H9 (cell line): ENCODE measurements around the gene OR14A2. TPM values are rescaled to one million over a fixed set of nuclear protein-coding genes. Genes with fewer than 3 reads are reported as not detected.
"Not testable (repeated sequence)": the region's sequence is repeated elsewhere in the genome, so short reads cannot be mapped to it uniquely, and the experiment has no call there.

ENCODE experiments used
- DNase-seq: peaks from one replicate; pipeline ENCODE4 v3.0.0-alpha.2; 2017
- H2AFZ ChIP-seq: one replicate; pipeline ENCODE4 v1.6.1; 2013; ENCODE audit warnings: mild to moderate bottlenecking, low read length, control low read depth, moderate library complexity
- H2AK5ac ChIP-seq: 2 replicates; pipeline ENCODE4 v1.6.1; 2013; ENCODE audit warnings: low read length, control low read depth, mixed read lengths; ENCODE audit not compliant: insufficient read length
- H2BK120ac ChIP-seq: one replicate; pipeline ENCODE4 v1.6.1; 2013; ENCODE audit warnings: low read depth, mild to moderate bottlenecking, low read length, control low read depth, inconsistent platforms; ENCODE audit not compliant: poor library complexity, severe bottlenecking
- H2BK12ac ChIP-seq: 2 replicates; pipeline ENCODE4 v1.6.1; 2013; ENCODE audit warnings: low read length, control low read depth, mixed read lengths, low read depth; ENCODE audit not compliant: insufficient read length
- H2BK15ac ChIP-seq: 2 replicates; pipeline ENCODE4 v1.6.1; 2013; ENCODE audit warnings: low read depth, low read length, control low read depth
- H2BK20ac ChIP-seq: one replicate; pipeline ENCODE4 v1.6.1; 2013; ENCODE audit warnings: low read depth, mild to moderate bottlenecking, low read length, control low read depth, inconsistent platforms; ENCODE audit not compliant: poor library complexity, severe bottlenecking
- H2BK5ac ChIP-seq: 2 replicates; pipeline ENCODE4 v1.6.1; 2013; ENCODE audit warnings: low read length, control low read depth, mixed read lengths; ENCODE audit not compliant: insufficient read length
- H3K14ac ChIP-seq: 2 replicates; pipeline ENCODE4 v1.6.1; 2013; ENCODE audit warnings: low read length, control low read depth; ENCODE audit not compliant: insufficient read depth
- H3K18ac ChIP-seq: 2 replicates; pipeline ENCODE4 v1.6.1; 2013; ENCODE audit warnings: low read depth, mild to moderate bottlenecking, mixed read lengths, low read length, control low read depth; ENCODE audit not compliant: insufficient read length
- H3K23ac ChIP-seq: 2 replicates; pipeline ENCODE4 v1.6.1; 2013; ENCODE audit warnings: low read length, control low read depth, mixed read lengths, low read depth; ENCODE audit not compliant: insufficient read length
- H3K23me2 ChIP-seq: 2 replicates; pipeline ENCODE4 v1.6.1; 2013; ENCODE audit warnings: low read depth, mild to moderate bottlenecking, mixed read lengths, low read length, control low read depth; ENCODE audit not compliant: insufficient read length, poor library complexity, severe bottlenecking
- H3K27ac ChIP-seq: 2 replicates; pipeline ENCODE4 v1.5.1; 2013; ENCODE audit warnings: low read length, control low read depth, mixed read lengths, low read depth; ENCODE audit not compliant: insufficient read length
- H3K27me3 ChIP-seq: 2 replicates; pipeline ENCODE4 v1.6.1; 2013; ENCODE audit warnings: low read length, control low read depth, inconsistent platforms; ENCODE audit not compliant: insufficient read depth
- H3K4ac ChIP-seq: 2 replicates; pipeline ENCODE4 v1.6.1; 2013; ENCODE audit warnings: low read depth, mild to moderate bottlenecking, control low read depth, inconsistent platforms, low read length, moderate library complexity
- H3K4me1 ChIP-seq: 2 replicates; pipeline ENCODE4 v1.6.1; 2013; ENCODE audit warnings: low read length, control low read depth, inconsistent platforms; ENCODE audit not compliant: insufficient read depth
- H3K4me2 ChIP-seq: 2 replicates; pipeline ENCODE4 v1.6.1; 2013; ENCODE audit warnings: low read length, control low read depth, mixed read lengths; ENCODE audit not compliant: insufficient read length, insufficient read depth
- H3K56ac ChIP-seq: 2 replicates; pipeline ENCODE4 v1.6.1; 2013; ENCODE audit warnings: low read depth, mild to moderate bottlenecking, mixed read lengths, low read length, control low read depth; ENCODE audit not compliant: insufficient read length
- H3K79me1 ChIP-seq: 2 replicates; pipeline ENCODE4 v1.6.1; 2013; ENCODE audit warnings: low read depth, mild to moderate bottlenecking, moderate library complexity, low read length, control low read depth, inconsistent platforms; ENCODE audit not compliant: insufficient read depth, poor library complexity, severe bottlenecking
- H3K79me2 ChIP-seq: 2 replicates; pipeline ENCODE4 v1.6.1; 2013; ENCODE audit warnings: low read length, control low read depth, inconsistent platforms; ENCODE audit not compliant: insufficient read depth
- H3K9ac ChIP-seq: 2 replicates; pipeline ENCODE4 v1.6.1; 2013; ENCODE audit warnings: low read length, control low read depth, mixed read lengths; ENCODE audit not compliant: insufficient read length; ENCODE audit errors: extremely low read depth
- H3K9me3 ChIP-seq: one replicate; pipeline ENCODE4 v1.6.1; 2013; ENCODE audit warnings: low read depth, low read length, inconsistent platforms; ENCODE audit not compliant: control insufficient read depth
- H3T11ph ChIP-seq: one replicate; pipeline ENCODE4 v1.6.1; 2013; ENCODE audit warnings: mild to moderate bottlenecking, low read length, control low read depth, inconsistent platforms
- H4K20me1 ChIP-seq: one replicate; pipeline ENCODE4 v1.6.1; 2013; ENCODE audit not compliant: control insufficient read depth, insufficient read length, insufficient read depth
- H4K5ac ChIP-seq: 2 replicates; pipeline ENCODE4 v1.6.1; 2013; ENCODE audit warnings: low read depth, mild to moderate bottlenecking, mixed read lengths, low read length, control low read depth; ENCODE audit not compliant: insufficient read length
- H4K8ac ChIP-seq: replicated peaks from 2 replicates; pipeline ENCODE4 v1.6.1; 2013; ENCODE audit warnings: low read length, control low read depth, mixed read lengths, low read depth; ENCODE audit not compliant: insufficient read length
- H4K91ac ChIP-seq: 2 replicates; pipeline ENCODE4 v1.6.1; 2013; ENCODE audit warnings: low read depth, mild to moderate bottlenecking, moderate library complexity, mixed read lengths, low read length, control low read depth; ENCODE audit not compliant: insufficient read length
- H3K27ac Mint-ChIP-seq, 3 experiments: 2 replicates in 2 of 3; 3 replicates in 1 of 3; pipeline ENCODE4 v1.8.0; 2020 to 2021; ENCODE audit warnings: mixed read lengths in 3 of 3, mild to moderate bottlenecking in 1 of 3, moderate library complexity in 1 of 3
- H3K27me3 Mint-ChIP-seq: 2 replicates; pipeline ENCODE4 v1.8.0; 2021; ENCODE audit warnings: low read depth, mild to moderate bottlenecking, moderate library complexity, mixed read lengths
- H3K36me3 Mint-ChIP-seq, 3 experiments: 2 replicates in 2 of 3; 3 replicates in 1 of 3; pipeline ENCODE4 v1.8.0; 2020 to 2021; ENCODE audit warnings: low read depth in 3 of 3, mixed read lengths in 3 of 3; ENCODE audit not compliant: insufficient read depth in 1 of 3
- H3K4me1 Mint-ChIP-seq, 2 experiments: 2 replicates each; pipeline ENCODE4 v1.8.0; 2020; ENCODE audit warnings: mixed read lengths in 2 of 2
- H3K4me3 Mint-ChIP-seq, 2 experiments: 2 replicates in 1 of 2; 3 replicates in 1 of 2; pipeline ENCODE4 v1.8.0; 2020 to 2021; ENCODE audit warnings: mild to moderate bottlenecking in 2 of 2, mixed read lengths in 2 of 2, moderate library complexity in 1 of 2
- H3K9me3 Mint-ChIP-seq, 2 experiments: 2 replicates in 1 of 2; 3 replicates in 1 of 2; pipeline ENCODE4 v1.8.0; 2020; ENCODE audit warnings: mild to moderate bottlenecking in 2 of 2, mixed read lengths in 2 of 2, moderate library complexity in 1 of 2
- CTCF ChIP-seq: fragments of 200-600 bp; sonication (generic); conservative IDR thresholded peaks from 3 replicates; pipeline ENCODE4 v1.8.0; 2021; ENCODE audit warnings: antibody characterized with exemption, mild to moderate bottlenecking
- WGBS: extraction: QIAGEN DNeasy Blood & Tissue Kit; methylation state at CpG from one replicate; pipeline ENCODE4 v1.1.7; 2013; ENCODE audit warnings: missing lambda C conversion rate, low lambda C conversion rate, mixed read lengths; ENCODE audit not compliant: insufficient read length; ENCODE audit errors: extremely low coverage; 5-methylcytosine and 5-hydroxymethylcytosine counted together
- total RNA-seq: library from RNA; stranded (reverse); gene quantifications from 2 replicates; pipeline ENCODE4 v1.2.1, GENCODE V29; 2021

Gene OR14A2
- total RNA-seq, 1 experiment from 2014 or later, result not detected

DNA sequence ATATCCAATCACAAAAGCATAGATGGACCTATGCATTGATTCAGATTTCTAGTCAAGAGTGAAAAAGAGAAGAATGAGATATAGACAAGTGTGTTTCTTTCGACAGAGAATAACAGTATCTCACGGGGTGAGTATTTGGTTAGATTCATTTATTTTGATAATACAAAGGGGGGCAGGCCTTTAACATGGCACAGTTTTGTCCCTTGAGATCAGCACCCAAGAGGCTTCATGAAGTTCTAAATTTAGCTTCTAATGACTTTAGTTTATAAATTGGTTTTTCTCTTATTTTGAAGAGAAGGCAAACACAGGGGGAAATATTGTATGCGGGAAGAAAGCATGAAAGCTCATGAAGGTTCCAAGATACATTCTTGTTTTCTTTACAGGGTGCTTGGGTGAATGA lies 12.5 kb upstream of the OR14A2 start, which contains the start of gene OR1C1:
OR1C1 (minus strand) TSS at position 101 of the 400 bp plus-strand sequence. CDS start 2,150 bp downstream, outside the sequence.
- Mint-ChIP-seq H3K36me3 (no peaks in the 10 kb centered on the region; a peak in 1 of 7 replicates), H3K4me3 (no peak within 1 kb of the TSS), H3K27ac (no peak within 1 kb of the TSS), H3K4me1 (no peaks in the 10 kb centered on the region), H3K9me3 (peaks cover 34 to 51% of the 10 kb centered on the region in 2 experiments), H3K27me3 (no peaks in the 10 kb centered on the region)
- Histone ChIP-seq H3K4me1 (no peaks in the 10 kb centered on the region), H4K91ac (no peak within 1 kb of the TSS), H3K4me2 (no peak within 1 kb of the TSS), H2BK12ac (no peak within 1 kb of the TSS), H4K20me1 (no peaks in the 10 kb centered on the region), H3T11ph (no peak within 1 kb of the TSS), H3K9ac (no peak within 1 kb of the TSS), H4K8ac (no peak within 1 kb of the TSS), H3K23ac (no peak within 1 kb of the TSS), H3K18ac (no peak within 1 kb of the TSS), H3K79me2 (no peaks in the 10 kb centered on the region), H4K5ac (no peak within 1 kb of the TSS), H3K4ac (no peak within 1 kb of the TSS), H3K27ac (no peak within 1 kb of the TSS), H3K14ac (no peak within 1 kb of the TSS), H3K56ac (no peak within 1 kb of the TSS), H2BK15ac (no peak within 1 kb of the TSS), H3K9me3 (peaks cover 11% of the 10 kb centered on the region), H3K23me2 (no peaks in the 10 kb centered on the region), H2BK5ac (no peak within 1 kb of the TSS), H2BK20ac (no peak within 1 kb of the TSS), H2AFZ (no peak within 1 kb of the TSS), H3K27me3 (no peaks in the 10 kb centered on the region), H2AK5ac (no peak within 1 kb of the TSS), H3K79me1 (no peaks in the 10 kb centered on the region), H2BK120ac (no peak within 1 kb of the TSS)
- no peak for DNase-seq
- no peak for TF ChIP-seq CTCF
- WGBS, result no CpG with 5 or more reads among the region's 3 CpGs

DNA sequence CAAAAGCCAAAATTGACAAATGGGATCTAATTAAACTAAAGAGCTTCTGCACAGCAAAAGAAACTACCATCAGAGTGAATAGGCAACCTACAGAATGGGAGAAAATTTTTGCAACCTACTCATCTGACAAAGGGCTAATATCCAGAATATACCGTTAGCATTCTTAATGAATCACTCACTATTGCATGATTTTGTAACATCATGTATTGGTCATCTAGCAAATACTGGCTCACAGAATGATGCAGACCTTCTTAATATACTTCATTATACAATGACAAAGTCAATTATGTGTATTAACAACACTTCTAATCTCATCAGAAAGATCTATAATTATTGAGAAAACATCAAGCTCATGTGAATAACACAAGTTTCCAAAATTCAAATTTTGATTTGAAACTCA lies 6.4 kb upstream of the OR14A2 start:
- H2BK12ac ChIP-seq, H2BK15ac ChIP-seq, H2AFZ ChIP-seq, H3K14ac ChIP-seq, H3K27ac ChIP-seq, H2BK120ac ChIP-seq, H3T11ph ChIP-seq, H4K20me1 ChIP-seq, H2BK5ac ChIP-seq, H4K8ac ChIP-seq, H3K4me2 ChIP-seq, H3K79me1 ChIP-seq, H3K23me2 ChIP-seq, H2AK5ac ChIP-seq, H3K79me2 ChIP-seq, H4K91ac ChIP-seq, H3K4me3 Mint-ChIP-seq, H4K5ac ChIP-seq, H3K23ac ChIP-seq, H3K4ac ChIP-seq, H3K27me3 ChIP-seq, H2BK20ac ChIP-seq, H3K27ac Mint-ChIP-seq, H3K27me3 Mint-ChIP-seq, H3K4me1 Mint-ChIP-seq, H3K9ac ChIP-seq, H3K56ac ChIP-seq, H3K18ac ChIP-seq, H3K36me3 Mint-ChIP-seq, H3K4me1 ChIP-seq, DNase-seq: not testable (repeated sequence)
- H3K9me3 ChIP-seq, result peaks cover 20% of the 10 kb centered on the region
- H3K9me3 Mint-ChIP-seq, result peaks cover 45 to 54% of the 10 kb centered on the region in 2 experiments
- no CpG with 5 or more reads among the region's 1 CpG for WGBS
